ENCODE results near the gene TRIM72. TPM values are rescaled to one million over a fixed set of nuclear protein-coding genes. Genes with fewer than 3 reads are reported as not detected.

The TRIM72 gene
- total and polyA plus RNA-seq, 9 of the 15 experiments (the other 6 are each of a cell fraction or from before 2014, with no cell fraction given), result under 0.01 TPM; not detected in 8

DNA sequence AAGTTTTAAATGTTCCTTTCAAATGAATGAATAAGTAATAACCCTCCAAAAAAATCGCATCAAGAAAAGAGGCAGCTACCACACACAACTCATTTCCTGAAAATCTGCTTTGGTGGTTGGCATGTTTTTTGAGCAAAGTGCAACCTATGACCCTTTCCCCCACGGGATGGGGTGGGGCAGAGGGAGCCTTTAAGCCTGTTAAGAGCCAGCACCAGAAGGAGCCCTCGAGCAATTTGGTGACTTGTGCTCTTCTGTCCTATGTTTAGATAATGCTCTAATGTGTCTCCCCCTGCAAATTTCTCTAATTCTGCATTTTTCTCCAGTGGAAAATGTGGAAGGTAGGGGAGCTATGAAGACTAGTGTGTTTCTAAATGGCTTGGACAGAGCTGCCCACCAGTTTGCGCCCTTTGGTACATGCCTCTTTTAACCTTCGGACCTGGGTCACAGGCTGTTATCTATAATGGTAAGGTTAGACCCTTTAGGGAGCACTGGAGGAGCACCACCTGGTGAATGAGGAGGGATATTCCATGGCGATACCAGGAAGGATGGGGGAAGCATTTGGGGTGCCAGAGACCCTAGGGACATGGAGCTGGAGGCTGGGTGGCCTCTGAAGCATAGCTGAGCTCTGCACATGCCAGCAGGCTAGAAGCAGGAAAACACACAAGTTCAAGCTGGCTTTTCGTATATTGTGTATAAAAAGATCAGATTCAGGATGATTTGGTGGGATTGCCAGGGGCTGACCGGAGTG, 12.9 kb upstream of the TRIM72 start (continued):
- 0 out of 2 replicates have a peak, but pooled peaks have one; percentile 56 for TF ChIP-seq ZNF592 (IDR thresholded peaks at IDR 0.05)
- no peak for TF ChIP-seq RBM14 (IDR thresholded peaks at IDR 0.05; ENCODE audit: borderline replicate concordance, insufficient read depth, low read depth, low read length)
- 0 out of 2 replicates have a peak, but pooled peaks have one; percentile 19 for TF ChIP-seq MAFG (tag; conservative IDR thresholded peaks at IDR 0.05)
- no peak for TF ChIP-seq CBX1 (IDR thresholded peaks at IDR 0.05; ENCODE audit: low read depth)
- TF ChIP-seq RAD21 (CRISPR knock-in tag; conservative IDR thresholded peaks at IDR 0.05 in 1 of 2, IDR thresholded peaks at IDR 0.05 in 1 of 2), result peak; percentile 47 to 60
- peak; percentile 85 for TF ChIP-seq NR2C1 (IDR thresholded peaks at IDR 0.05)
- TF ChIP-seq NR2C1 (tag; IDR thresholded peaks at IDR 0.05), result peak; percentile 92
- no peak for TF ChIP-seq ZNF384 (IDR thresholded peaks at IDR 0.05; ENCODE audit: low read depth, low read length)
- peak; percentile 94 for TF ChIP-seq ZNF263 (CRISPR knock-in tag; IDR thresholded peaks at IDR 0.05; ENCODE audit: borderline replicate concordance)
- 0 out of 2 replicates have a peak, but pooled peaks have one; percentile 22 for TF ChIP-seq HDAC2 (IDR thresholded peaks at IDR 0.05)
- TF ChIP-seq, protein P1, sequence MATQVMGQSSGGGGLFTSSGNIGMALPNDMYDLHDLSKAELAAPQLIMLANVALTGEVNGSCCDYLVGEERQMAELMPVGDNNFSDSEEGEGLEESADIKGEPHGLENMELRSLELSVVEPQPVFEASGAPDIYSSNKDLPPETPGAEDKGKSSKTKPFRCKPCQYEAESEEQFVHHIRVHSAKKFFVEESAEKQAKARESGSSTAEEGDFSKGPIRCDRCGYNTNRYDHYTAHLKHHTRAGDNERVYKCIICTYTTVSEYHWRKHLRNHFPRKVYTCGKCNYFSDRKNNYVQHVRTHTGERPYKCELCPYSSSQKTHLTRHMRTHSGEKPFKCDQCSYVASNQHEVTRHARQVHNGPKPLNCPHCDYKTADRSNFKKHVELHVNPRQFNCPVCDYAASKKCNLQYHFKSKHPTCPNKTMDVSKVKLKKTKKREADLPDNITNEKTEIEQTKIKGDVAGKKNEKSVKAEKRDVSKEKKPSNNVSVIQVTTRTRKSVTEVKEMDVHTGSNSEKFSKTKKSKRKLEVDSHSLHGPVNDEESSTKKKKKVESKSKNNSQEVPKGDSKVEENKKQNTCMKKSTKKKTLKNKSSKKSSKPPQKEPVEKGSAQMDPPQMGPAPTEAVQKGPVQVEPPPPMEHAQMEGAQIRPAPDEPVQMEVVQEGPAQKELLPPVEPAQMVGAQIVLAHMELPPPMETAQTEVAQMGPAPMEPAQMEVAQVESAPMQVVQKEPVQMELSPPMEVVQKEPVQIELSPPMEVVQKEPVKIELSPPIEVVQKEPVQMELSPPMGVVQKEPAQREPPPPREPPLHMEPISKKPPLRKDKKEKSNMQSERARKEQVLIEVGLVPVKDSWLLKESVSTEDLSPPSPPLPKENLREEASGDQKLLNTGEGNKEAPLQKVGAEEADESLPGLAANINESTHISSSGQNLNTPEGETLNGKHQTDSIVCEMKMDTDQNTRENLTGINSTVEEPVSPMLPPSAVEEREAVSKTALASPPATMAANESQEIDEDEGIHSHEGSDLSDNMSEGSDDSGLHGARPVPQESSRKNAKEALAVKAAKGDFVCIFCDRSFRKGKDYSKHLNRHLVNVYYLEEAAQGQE (IDR thresholded peaks at IDR 0.05; ENCODE audit: borderline replicate concordance), result peak; percentile 66; the same call in 1 of the 2 replicates
- TF ChIP-seq, protein P1 (CRISPR knock-in tag; IDR thresholded peaks at IDR 0.05; ENCODE audit: low read depth), result no peak
- peak; percentile 24; the same call in 1 of the 2 replicates for TF ChIP-seq L3MBTL2 (IDR thresholded peaks at IDR 0.05)
- no peak for TF ChIP-seq NR2C2 (CRISPR knock-in tag; IDR thresholded peaks at IDR 0.05)
- TF ChIP-seq NR2C2 (tag; IDR thresholded peaks at IDR 0.05), result peak; percentile 89
- TF ChIP-seq FOS (IDR thresholded peaks at IDR 0.05; ENCODE audit: extremely low read depth, insufficient read length), result no peak

Data from K562 (cell line).